HCT116 (cell line): ENCODE data around the gene KRTAP12-3. TPM values are rescaled to one million over a fixed set of nuclear protein-coding genes. Genes with fewer than 3 reads are reported as not detected.

ENCODE experiments used
- ATAC-seq: fragments of 200-7000 bp; cut with Tn5 transposase; 2 replicates; pipeline ENCODE4 v1.9.1; 2020; ENCODE audit warnings: mild to moderate bottlenecking, moderate library complexity
- BruUV-seq: library from RNA; stranded (reverse); fragments of 400-500 nt; replicated peaks from 2 replicates; lab custom pipeline; 2021; lab: Mats Ljungman, UMichigan
- CTCF ChIA-PET: fragments of 300-600 bp; sonication (Branson Sonifier 250); formaldehyde crosslinking; loops from one replicate; lab custom pipeline; 2021; ENCODE audit warnings: antibody characterized with exemption; lab: Charles Lee
- POLR2A ChIA-PET: fragments of 300-600, 350-600 bp; sonication (Branson Sonifier 250); formaldehyde crosslinking; loops from one replicate; lab custom pipeline; 2021; ENCODE audit warnings: antibody characterized with exemption; lab: Charles Lee
- RAD21 ChIA-PET, 2 experiments: fragments of 300-600 bp; sonication (Branson Sonifier 250); formaldehyde crosslinking; loops; one replicate each; lab custom pipeline; 2023; ENCODE audit warnings: low total read pairs in 2 of 2; ENCODE audit not compliant: uncharacterized antibody in 2 of 2, unreplicated experiment in 2 of 2, low non-redundant PET in 1 of 2; lab: Charles Lee
- DNase-seq: peaks from one replicate; pipeline ENCODE4 v3.0.0-alpha.2; 2010; ENCODE audit warnings: low read depth, low spot score
- H2AFZ ChIP-seq: fragments of 200-600 bp; shearing (Covaris generic), sonication (generic); 2 replicates; pipeline ENCODE4 v1.6.1; 2017; ENCODE audit warnings: low read depth, mixed run types, mixed read lengths, antibody characterized with exemption, low read length; ENCODE audit not compliant: poor library complexity, severe bottlenecking
- H3K27ac ChIP-seq: 2 replicates; pipeline ENCODE4 v1.5.1; 2012; ENCODE audit warnings: low read depth, low read length
- H3K27me3 ChIP-seq: fragments of 200-600 bp; sonication (generic); 2 replicates; pipeline ENCODE4 v1.6.1; 2016; ENCODE audit warnings: mixed run types, low read length, mixed read lengths; ENCODE audit not compliant: insufficient read depth
- H3K36me3 ChIP-seq, 2 experiments: fragments of 200-500 bp in 1 of 2; fragments of 200-600 bp in 1 of 2; sonication (Bioruptor generic) in 1 of 2; sonication (generic) in 1 of 2; 2 replicates each; pipeline versions ENCODE4 v1.5.1 to v1.6.1; 2014 to 2016; ENCODE audit warnings: low read length in 2 of 2, inconsistent platforms in 1 of 2, mixed read lengths in 1 of 2, mixed run types in 1 of 2; ENCODE audit not compliant: insufficient read depth in 2 of 2, control insufficient read depth in 1 of 2
- H3K4me1 ChIP-seq, 2 experiments: fragments of 200-600 bp in 1 of 2; sonication (generic) in 1 of 2; 2 replicates each; pipeline versions ENCODE4 v1.5.1 to v1.6.1; 2012 to 2017; ENCODE audit warnings: low read length in 2 of 2, inconsistent platforms in 1 of 2, mild to moderate bottlenecking in 1 of 2, mixed read lengths in 1 of 2, mixed run types in 1 of 2, moderate library complexity in 1 of 2; ENCODE audit not compliant: insufficient read depth in 2 of 2, control insufficient read depth in 1 of 2
- H3K4me2 ChIP-seq: fragments of 200-600 bp; sonication (generic); 2 replicates; pipeline ENCODE4 v1.6.1; 2017; ENCODE audit warnings: mixed run types, low read length, mixed read lengths
- H3K4me3 ChIP-seq, 2 experiments: fragments of 200-600 bp in 1 of 2; sonication (generic) in 1 of 2; replicated peaks in 1 of 2; 2 replicates each; pipeline ENCODE4 v1.5.1; 2011 to 2016; ENCODE audit warnings: low read length in 2 of 2, control low read depth in 1 of 2, low read depth in 1 of 2, mild to moderate bottlenecking in 1 of 2, mixed read lengths in 1 of 2, mixed run types in 1 of 2
- H3K79me2 ChIP-seq: fragments of 200-600 bp; sonication (generic); 2 replicates; pipeline ENCODE4 v1.6.1; 2017; ENCODE audit warnings: mild to moderate bottlenecking, mixed run types, low read length, moderate library complexity, mixed read lengths; ENCODE audit not compliant: insufficient read depth
- H3K9ac ChIP-seq: fragments of 200-600 bp; sonication (generic); 2 replicates; pipeline ENCODE4 v1.6.1; 2016; ENCODE audit warnings: low read length, mixed read lengths
- H3K9me2 ChIP-seq: fragments of 200-600 bp; sonication (generic), shearing (Covaris generic); 2 replicates; pipeline ENCODE4 v1.6.1; 2017; ENCODE audit warnings: mixed run types, mild to moderate bottlenecking, moderate library complexity; ENCODE audit not compliant: insufficient read depth
- H3K9me3 ChIP-seq, 2 experiments: fragments of 200-500 bp in 1 of 2; fragments of 200-600 bp in 1 of 2; sonication (Bioruptor generic) in 1 of 2; sonication (generic) in 1 of 2; 2 replicates each; pipeline ENCODE4 v1.6.1; 2014 to 2017; ENCODE audit warnings: low read length in 2 of 2, mixed read lengths in 2 of 2, inconsistent platforms in 1 of 2, low read depth in 1 of 2, mild to moderate bottlenecking in 1 of 2, mixed run types in 1 of 2, moderate library complexity in 1 of 2; ENCODE audit not compliant: control insufficient read depth in 1 of 2, insufficient read depth in 1 of 2
- H4K20me1 ChIP-seq: fragments of 200-600 bp; sonication (generic), shearing (Covaris generic); 2 replicates; pipeline ENCODE4 v1.6.1; 2017; ENCODE audit warnings: mixed run types, mild to moderate bottlenecking, moderate library complexity; ENCODE audit not compliant: insufficient read depth
- EZH2phosphoT487 ChIP-seq: fragments of 200-600 bp; IDR thresholded peaks from 2 replicates; pipeline ENCODE4 v1.6.1; 2018; ENCODE audit warnings: antibody characterized with exemption, borderline replicate concordance
- MAX ChIP-seq: IDR thresholded peaks from 2 replicates; pipeline ENCODE4 v1.6.1; 2012
- POLR2A ChIP-seq: IDR thresholded peaks from 2 replicates; pipeline ENCODE4 v1.7.0; 2011; ENCODE audit warnings: borderline replicate concordance; ENCODE audit not compliant: insufficient read depth, insufficient read length; ENCODE audit errors: extremely low read depth
- REST ChIP-seq: IDR thresholded peaks from 2 replicates; pipeline ENCODE4 v1.6.1; 2012; ENCODE audit warnings: low read depth
- TCF7L2 ChIP-seq: IDR thresholded peaks from 2 replicates; pipeline ENCODE4 v1.7.0; 2011; ENCODE audit warnings: borderline replicate concordance, inconsistent platforms; ENCODE audit not compliant: insufficient read depth, insufficient read length; ENCODE audit errors: extremely low read depth
- intact Hi-C: fragments of 100-400 bp; cut with micrococcal nuclease; formaldehyde crosslinking; loops from 2 replicates; pipeline ENCODE4 v1.10.0; 2022
- total RNA-seq: library from RNA; stranded (reverse); gene quantifications from one replicate; pipeline ENCODE4 v1.2.1, GENCODE V29; 2021; ENCODE audit not compliant: unreplicated experiment

The KRTAP12-3 gene
- total RNA-seq, 1 experiment from 2014 or later, result not detected

GRCh38 chr21:44649521-44650100 lies 8.1 kb upstream of the KRTAP12-3 start:
- intact Hi-C loops, result no loop called here
- CTCF ChIA-PET, result no interaction called here

More at GRCh38 chr21:44649521-44650100, 8.1 kb upstream of the KRTAP12-3 start:
- Histone ChIP-seq H3K36me3 (no peaks in the 10 kb centered on the region), H2AFZ (no peak overlapping the region), H4K20me1 (no peaks in the 10 kb centered on the region), H3K27ac (no peak overlapping the region), H3K4me1 (no peaks in the 10 kb centered on the region), H3K4me3 (no peak overlapping the region), H3K27me3 (no peaks in the 10 kb centered on the region), H3K9ac (no peak overlapping the region), H3K9me3 (peaks cover 0 to 6% of the 10 kb centered on the region in 2 experiments; a peak in 1 of 4 replicates), H3K4me2 (no peak overlapping the region), H3K79me2 (no peaks in the 10 kb centered on the region), H3K9me2 (no peaks in the 10 kb centered on the region)
- ATAC-seq (no peak), DNase-seq (no peak)
- TF ChIP-seq EZH2phosphoT487, result no peak
- TF ChIP-seq TCF7L2, result no peak
- TF ChIP-seq REST, result no peak
- no peak for TF ChIP-seq MAX
- no peak for TF ChIP-seq POLR2A
- ChIA-PET RAD21 (no interaction called here), POLR2A (no interaction called here)
- BruUV-seq, result no TSS peak
